ENCODE measurements around the gene TMEM242.

GRCh38 chr6:157302736-157303135, 20.6 kb downstream of the TMEM242 start:
- TF ChIP-seq GATA2 (IDR thresholded peaks at IDR 0.05; ENCODE audit: low read depth, low read length) (no peak), GATA3 (IDR thresholded peaks at IDR 0.05; ENCODE audit: low read depth, low read length) (no peak)
